Measurements from ENCODE around the gene MRPL52. TPM values are rescaled to one million over a fixed set of nuclear protein-coding genes. Genes with fewer than 3 reads are reported as not detected.

The MRPL52 gene
- total and polyA plus RNA-seq, 10 of the 15 experiments (the other 5 are each of a cell fraction or from before 2014, with no cell fraction given): 51.7 to 541 (median 142) TPM

- no peak for TF ChIP-seq ZNF207 (IDR thresholded peaks at IDR 0.05; ENCODE audit: borderline replicate concordance)
- TF ChIP-seq CHD1 (IDR thresholded peaks at IDR 0.05; ENCODE audit: low read depth, low read length): no peak
- TF ChIP-seq RB1 (IDR thresholded peaks at IDR 0.05; ENCODE audit: borderline replicate concordance): no peak
- TF ChIP-seq RELA (IDR thresholded peaks at IDR 0.05; ENCODE audit: borderline replicate concordance, partially characterized antibody): peak; percentile 46
- no peak for TF ChIP-seq KLF5 (IDR thresholded peaks at IDR 0.05; ENCODE audit: partially characterized antibody)
- TF ChIP-seq MYB (IDR thresholded peaks at IDR 0.05; ENCODE audit: borderline replicate concordance, low read depth, low read length): no peak
- TF ChIP-seq IKZF2 (IDR thresholded peaks at IDR 0.05): peak; percentile 51 to 54; a peak in 2 of 4 replicates
- TF ChIP-seq EED (IDR thresholded peaks at IDR 0.05; ENCODE audit: low read depth): 0 out of 2 replicates have a peak, but pooled peaks have one; percentile 13
- no peak for TF ChIP-seq NFIC (IDR thresholded peaks at IDR 0.05; ENCODE audit: low read depth, low read length)
- peak; percentile 71 for TF ChIP-seq RUNX3 (IDR thresholded peaks at IDR 0.05; ENCODE audit: low read length)
- TF ChIP-seq RCOR1 (conservative IDR thresholded peaks at IDR 0.05; ENCODE audit: low read depth, low read length): no peak
- 0 out of 4 replicates have a peak, but pooled peaks of 1 of the 2 experiments have one; percentile 25 for TF ChIP-seq EP300 (IDR thresholded peaks at IDR 0.05; ENCODE audit: borderline replicate concordance in 1 of 2, control insufficient read depth in 1 of 2, low read depth in 2 of 2, low read length in 2 of 2)
- TF ChIP-seq SKIL (IDR thresholded peaks at IDR 0.05; ENCODE audit: low read depth, poor library complexity, severe bottlenecking): peak; percentile 51
- TF ChIP-seq KAT2A (conservative IDR thresholded peaks at IDR 0.05; ENCODE audit: control insufficient read depth, low read depth, low read length): no peak
- no peak for TF ChIP-seq ZBTB33 (IDR thresholded peaks at IDR 0.05)
- TF ChIP-seq TBL1XR1 (IDR thresholded peaks at IDR 0.05; ENCODE audit: low read depth, low read length): peak; percentile 44; the same call in 1 of the 2 replicates
- no peak for TF ChIP-seq BRCA1 (IDR thresholded peaks at IDR 0.05; ENCODE audit: low read depth, low read length)
- no peak for TF ChIP-seq CEBPB (IDR thresholded peaks at IDR 0.05; ENCODE audit: borderline replicate concordance in 1 of 2, low read depth in 2 of 2, low read length in 2 of 2)
- peak; percentile 42; the same call in 1 of the 2 replicates for TF ChIP-seq MLLT1 (IDR thresholded peaks at IDR 0.05)
- TF ChIP-seq HDAC2 (IDR thresholded peaks at IDR 0.05): no peak
- no peak for TF ChIP-seq SPI1 (IDR thresholded peaks at IDR 0.05; ENCODE audit: borderline replicate concordance, insufficient read depth, low read depth, low read length)
- no peak for TF ChIP-seq CBX3 (IDR thresholded peaks at IDR 0.05; ENCODE audit: borderline replicate concordance, low read depth)
- TF ChIP-seq POU2F2 (IDR thresholded peaks at IDR 0.05; ENCODE audit: borderline replicate concordance, low read depth, low read length): no peak
These were observed 7.1 kb upstream of the MRPL52 start (continued) for GRCh38 chr14:22822571-22823098.
